Erythroblast (primary cell): ENCODE measurements around the gene SAPCD2.
A peak's percentile ranks its signal among the peaks of the same experiment; 100 is the strongest.
"Not testable (repeated sequence)": the region's sequence is repeated elsewhere in the genome, so short reads cannot be mapped to it uniquely, and the experiment has no call there.

Source experiments
- DNase-seq, 2 experiments: peaks; one replicate each; lab custom pipeline; 2025; lab: John Stamatoyannopoulos, UW
- GATA1 ChIP-seq: IDR thresholded peaks from 2 replicates; pipeline ENCODE4 v1.6.1; 2011; ENCODE audit warnings: low read depth, mild to moderate bottlenecking, control low read depth, low read length, moderate library complexity
- POLR2A ChIP-seq: IDR thresholded peaks from 2 replicates; pipeline ENCODE4 v1.6.1; 2011; ENCODE audit warnings: mild to moderate bottlenecking, low read length

The SAPCD2 gene

DNA sequence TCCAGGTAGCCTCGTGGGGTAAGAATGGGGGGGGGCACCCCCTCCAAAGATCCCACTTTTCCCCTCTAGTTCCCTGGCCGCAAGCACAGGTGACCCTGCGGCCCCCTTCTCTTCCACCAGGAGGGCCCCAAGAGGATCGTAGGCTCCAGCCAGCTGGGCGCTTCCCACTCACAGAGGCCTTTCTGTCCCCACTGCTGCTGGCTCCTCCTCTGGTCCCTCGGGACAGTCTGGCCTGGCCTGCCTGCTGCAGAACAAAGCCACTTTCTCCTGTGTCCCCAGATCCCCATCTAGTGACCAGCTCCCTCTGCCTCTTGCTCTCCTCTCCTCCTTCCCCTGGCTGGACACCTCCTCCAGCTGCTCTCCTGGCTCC, 534 bp upstream of the SAPCD2 start:
- no peak for DNase-seq
- TF ChIP-seq POLR2A (peak; percentile 2), GATA1 (no peak)

DNA sequence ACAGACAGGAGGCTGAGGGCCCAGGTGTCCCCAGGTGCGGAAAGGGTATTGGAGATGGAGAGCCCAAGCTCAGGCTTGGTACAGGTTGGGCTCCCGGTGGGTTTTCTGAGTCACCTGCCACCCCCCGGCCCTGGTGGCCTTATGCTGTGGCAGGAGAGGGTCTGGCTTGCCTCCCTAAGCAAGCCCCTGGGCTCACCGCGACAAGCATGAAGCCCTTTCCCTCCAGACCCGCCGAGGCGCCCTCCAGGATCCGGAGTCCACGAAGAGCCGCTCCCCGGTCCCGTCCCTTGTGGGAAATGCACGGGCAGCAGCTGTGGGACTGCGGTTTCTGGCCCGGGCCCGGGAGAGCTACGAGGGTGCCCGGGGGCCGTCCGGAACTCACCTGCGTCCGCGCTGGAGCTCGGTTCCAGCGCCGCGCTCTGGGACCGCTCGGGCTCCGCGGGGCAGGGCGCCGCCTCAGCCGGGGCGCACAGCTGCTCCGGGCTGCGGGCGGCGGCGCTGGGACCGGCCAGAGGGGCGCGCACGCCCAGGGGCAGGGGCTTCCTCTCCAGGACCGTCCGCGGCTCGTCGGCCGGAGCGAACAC, 757 bp downstream of the SAPCD2 start:
- DNase-seq: peak; percentile 34 to 37
- TF ChIP-seq POLR2A (no peak), GATA1 (no peak)

DNA sequence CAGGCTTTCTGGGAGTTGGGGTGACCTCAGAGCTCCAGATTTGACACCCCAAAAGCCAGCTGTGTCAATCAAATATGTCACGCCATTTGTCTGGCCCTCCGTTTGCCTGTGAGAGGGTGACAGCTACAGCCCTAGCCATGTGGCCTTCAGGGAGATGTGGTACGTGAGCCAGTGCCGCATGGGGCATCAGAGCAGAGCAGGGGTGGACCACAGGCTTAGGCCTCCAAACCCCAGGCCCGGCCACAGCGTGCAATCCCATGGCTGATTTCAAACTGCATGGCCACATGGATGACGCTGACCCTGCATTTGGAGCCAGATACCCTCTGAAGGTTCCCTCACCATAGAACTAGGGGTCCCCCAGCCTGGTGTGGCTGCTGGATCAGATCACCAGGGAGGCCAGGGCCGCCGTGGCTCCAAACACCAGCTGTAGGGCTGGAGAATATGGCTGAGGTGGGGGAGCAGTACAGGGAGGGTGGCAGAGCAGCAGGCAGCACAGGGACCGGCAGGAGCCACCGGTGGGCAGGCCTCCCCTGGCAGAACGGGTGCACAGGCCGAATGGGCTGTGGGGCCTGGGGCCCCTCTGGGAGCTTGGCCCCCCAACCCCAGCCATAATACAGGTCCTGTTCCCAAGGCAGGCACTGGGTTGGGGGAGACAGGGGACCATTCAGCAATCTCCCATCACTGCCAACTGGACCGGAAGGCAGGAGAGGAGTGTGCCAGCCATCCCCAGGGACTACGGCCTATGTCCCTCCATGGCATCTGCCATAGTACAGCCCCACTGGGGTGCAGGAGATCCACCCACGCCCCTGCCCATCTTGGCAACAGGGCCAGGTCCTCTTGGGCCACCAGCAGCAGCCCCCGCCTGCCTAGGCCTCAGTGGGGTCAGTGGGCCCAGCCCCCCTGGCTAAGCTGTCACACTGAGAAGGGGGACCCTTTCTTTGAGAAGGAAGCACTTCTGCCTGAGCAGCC, 1.5 kb downstream of the SAPCD2 start:
- DNase-seq: no peak
- TF ChIP-seq GATA1 (no peak), POLR2A (no peak)

- peak; percentile 85 to 88 for DNase-seq
- TF ChIP-seq GATA1: no peak
- TF ChIP-seq POLR2A: no peak
Measured at GRCh38 chr9:137067860-137068538, 2.4 kb downstream of the SAPCD2 start.

GRCh38 chr9:137066096-137066861, 4.1 kb downstream of the SAPCD2 start:
- TF ChIP-seq GATA1: no peak
- TF ChIP-seq POLR2A: no peak
- no peak for DNase-seq

GRCh38 chr9:137065336-137065967, 4.9 kb downstream of the SAPCD2 start:
- DNase-seq: no peak
- TF ChIP-seq GATA1 (no peak), POLR2A (no peak)

- DNase-seq: no peak
- no peak for TF ChIP-seq GATA1
Measured at GRCh38 chr9:137064880-137065164, 5.5 kb downstream of the SAPCD2 start.

DNA sequence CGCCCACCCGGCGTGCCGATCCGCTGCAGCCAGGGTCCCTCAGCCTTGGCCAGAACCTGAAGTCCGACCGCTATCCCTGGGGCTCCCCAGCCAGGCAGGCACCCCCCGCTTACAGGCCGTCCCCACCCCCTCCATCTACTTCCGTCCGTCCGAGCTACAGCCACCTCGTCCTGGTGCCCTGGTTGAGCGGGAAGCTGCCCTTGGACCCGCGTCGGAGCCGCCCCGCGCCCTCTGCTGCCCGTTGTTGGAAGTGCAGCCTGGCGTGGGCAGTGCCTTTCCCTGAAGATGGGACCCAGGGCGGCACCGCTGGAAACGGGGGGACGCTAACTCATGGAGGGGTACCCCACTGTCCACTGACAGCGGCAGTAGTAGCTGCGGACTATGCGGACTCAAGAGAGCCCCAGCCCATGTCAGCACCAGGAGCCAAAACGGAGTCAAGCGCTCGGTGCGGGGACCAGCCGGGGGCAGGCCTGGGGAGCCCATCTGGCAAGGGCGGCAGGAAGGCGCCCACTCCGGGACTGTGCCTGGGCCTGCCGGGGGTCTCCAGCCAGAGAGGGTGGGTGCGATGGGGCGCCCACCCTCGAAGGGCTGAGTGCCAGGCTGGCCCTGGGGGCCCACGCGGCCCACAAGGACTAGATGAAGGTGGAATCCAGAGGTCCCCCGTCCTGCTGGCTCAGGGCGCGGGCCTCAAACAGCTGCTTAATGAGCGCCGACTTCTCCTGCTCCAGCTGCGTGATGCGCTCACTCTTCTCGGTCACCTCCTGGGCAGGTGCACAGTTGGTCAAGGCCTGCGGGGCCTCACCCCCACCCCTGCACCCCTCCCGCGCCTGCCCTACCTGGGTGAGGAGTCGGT, 6.1 kb downstream of the SAPCD2 start:
- DNase-seq: peak; percentile 49 to 72
- TF ChIP-seq POLR2A (no peak), GATA1 (no peak)

DNA sequence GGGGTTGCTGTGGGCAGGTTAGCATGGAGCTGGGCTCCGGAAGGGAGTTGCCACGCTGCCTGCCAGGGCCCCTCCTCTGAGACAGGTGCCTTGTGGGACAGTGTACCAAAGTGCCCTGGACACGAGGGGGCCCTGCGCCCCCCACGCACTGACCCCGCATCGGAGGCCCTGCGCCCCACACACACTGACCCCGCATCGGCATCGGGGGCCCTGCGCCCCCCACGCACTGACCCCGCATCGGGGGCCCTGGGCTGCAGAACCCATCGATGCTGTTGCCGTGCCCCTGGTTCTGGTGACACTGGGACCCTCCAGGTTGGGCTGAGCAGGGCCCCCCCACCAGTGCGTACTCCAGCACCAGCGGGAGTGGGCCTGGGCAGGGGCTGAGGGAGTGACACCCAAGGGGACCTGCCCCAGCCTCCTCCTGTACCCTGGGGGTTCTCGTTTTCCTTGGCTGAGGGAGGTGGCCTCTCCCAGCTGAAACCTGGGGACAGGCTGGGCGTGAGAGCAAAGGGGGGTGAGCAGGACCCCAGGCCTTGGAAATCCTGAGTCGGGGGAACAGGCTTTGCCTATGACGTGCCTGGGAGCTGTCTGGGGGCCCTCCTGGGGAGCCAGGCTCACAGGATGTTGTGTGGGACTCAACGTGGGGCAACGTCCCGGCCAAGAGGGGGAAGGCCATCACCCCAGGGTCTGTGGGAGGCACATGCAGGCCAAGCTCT, 6.9 kb downstream of the SAPCD2 start:
- DNase-seq: no peak
- TF ChIP-seq POLR2A (no peak), GATA1 (no peak)

DNA sequence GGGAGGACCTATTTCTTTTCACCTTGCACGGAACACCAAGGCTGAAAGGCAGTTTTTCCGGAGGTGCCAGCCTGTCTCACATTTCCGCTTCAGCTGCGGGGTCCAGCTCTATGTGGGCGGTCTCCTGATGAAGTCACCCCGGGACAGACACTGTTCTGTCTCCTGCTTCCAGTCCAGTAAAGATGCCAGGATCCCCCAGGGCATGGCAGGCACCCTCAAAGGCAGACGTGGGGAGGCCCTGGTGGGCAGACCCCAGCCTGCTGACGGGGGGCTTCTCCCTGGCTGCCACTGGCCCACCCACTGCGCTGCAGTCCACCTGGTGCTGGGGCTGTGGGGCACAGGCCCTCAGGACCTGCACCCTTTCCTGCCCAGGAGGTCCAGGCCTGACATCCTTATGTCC, 7.6 kb downstream of the SAPCD2 start:
- DNase-seq: not testable (repeated sequence)

DNA sequence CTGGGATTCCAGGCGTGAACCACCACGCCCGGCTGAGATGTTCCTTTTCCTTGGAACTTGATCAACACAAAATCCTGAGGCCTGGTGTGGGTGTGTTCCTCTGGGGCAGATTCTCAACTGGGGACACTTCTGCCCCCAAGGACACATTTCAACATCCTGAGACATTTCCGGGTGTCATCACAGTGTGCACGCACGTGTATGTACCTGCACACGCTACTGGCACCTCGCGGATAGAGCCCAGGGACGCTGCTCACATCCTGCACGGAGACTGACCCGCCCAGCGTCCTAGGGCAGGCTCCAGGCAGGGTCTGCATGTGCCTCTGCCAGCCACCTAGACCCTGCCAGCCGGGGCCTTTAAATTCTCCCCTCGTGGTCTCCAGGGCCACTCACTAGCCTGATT, 8.0 kb downstream of the SAPCD2 start:
- no peak for DNase-seq
- TF ChIP-seq GATA1: no peak

- no peak for DNase-seq
- TF ChIP-seq POLR2A (no peak), GATA1 (no peak)
Measured at GRCh38 chr9:137058521-137059234, 11.7 kb downstream of the SAPCD2 start.
